Stomach (tissue), 9 donors: ENCODE results near the gene MARCHF2. TPM values are rescaled to one million over a fixed set of nuclear protein-coding genes. Genes with fewer than 3 reads are reported as not detected.
"Not testable (repeated sequence)": the region's sequence is repeated elsewhere in the genome, so short reads cannot be mapped to it uniquely, and the experiment has no call there.

Experiments
- DNase-seq, 2 donors: peaks; one replicate each; pipeline versions ENCODE4 v3.0.0 to v3.0.0-alpha.2; 2013 to 2019
- H3K27ac ChIP-seq, 5 donors: fragments of 200-600 bp in 4 of 5; sonication (generic) in 4 of 5; one replicate each; pipeline ENCODE4 v1.5.1; 2013 to 2019; ENCODE audit warnings: mild to moderate bottlenecking in 1 of 5, moderate library complexity in 1 of 5
- H3K27me3 ChIP-seq, 3 donors: fragments of 200-600 bp; sonication (generic); one replicate each; pipeline ENCODE4 v1.5.1; 2017 to 2019; ENCODE audit warnings: mixed run types in 1 of 3
- H3K36me3 ChIP-seq, 4 donors: fragments of 200-600 bp; sonication (generic); 1 replicate in 3 of 4; 2 replicates in 1 of 4; pipeline ENCODE4 v1.5.1; 2016 to 2019
- H3K4me1 ChIP-seq, 4 donors: fragments of 200-600 bp; sonication (generic); one replicate each; pipeline ENCODE4 v1.5.1; 2016 to 2019
- H3K4me3 ChIP-seq, 4 donors: fragments of 200-600 bp; sonication (generic) in 3 of 4; one replicate each; pipeline ENCODE4 v1.5.1; 2016 to 2019; ENCODE audit warnings: mild to moderate bottlenecking in 1 of 4
- H3K9me3 ChIP-seq, 4 donors: fragments of 200-600 bp; sonication (generic); one replicate each; pipeline ENCODE4 v1.5.1; 2016 to 2019
- EP300 ChIP-seq: sonication (generic); formaldehyde crosslinking; IDR thresholded peaks from one replicate; pipeline ENCODE4 v1.6.1; 2017; ENCODE audit warnings: antibody characterized with exemption
- POLR2A ChIP-seq, 4 donors: fragments of 450-650 bp; IDR thresholded peaks; one replicate each; pipeline ENCODE4 v1.6.1; 2016; ENCODE audit warnings: antibody characterized with exemption in 4 of 4, control low read depth in 2 of 4, mild to moderate bottlenecking in 1 of 4, moderate library complexity in 1 of 4
- POLR2AphosphoS5 ChIP-seq, 3 donors: sonication (generic); formaldehyde crosslinking; IDR thresholded peaks; one replicate each; pipeline ENCODE4 v1.6.1; 2016; ENCODE audit warnings: antibody characterized with exemption in 3 of 3
- WGBS, 5 donors: extraction: QIAGEN DNeasy Blood & Tissue Kit in 3 of 5; methylation state at CpG; one replicate each; pipeline versions ENCODE4 v1.1.5 to v1.1.7; 2013 to 2018; 5-methylcytosine and 5-hydroxymethylcytosine counted together
- intact Hi-C: fragments of 100-400 bp; cut with DNase I; formaldehyde crosslinking; loops from one replicate; pipeline ENCODE4 v1.15.1; 2023; ENCODE audit warnings: low total_unique reads
- polyA plus RNA-seq, 3 donors: library from polyadenylated mRNA; stranded (reverse); fragments of 200-250 nt; gene quantifications; one replicate each; pipeline ENCODE4 v1.2.3, GENCODE V29; 2013
- total RNA-seq, 5 donors: library from RNA; depleted of rRNA; stranded (reverse); fragments of >200 nt; gene quantifications; one replicate each; pipeline versions ENCODE4 v1.1.0 to v1.2.3, GENCODE V29; 2014 to 2016
- TF ChIP-seq, protein P1 (sequence below), 7 experiments: fragments of 450-650 bp in 4 of 7; fragments of 200-600 bp in 3 of 7; sonication (generic) in 3 of 7; IDR thresholded peaks; one replicate each; pipeline ENCODE4 v1.5.1; 2016 to 2019; ENCODE audit warnings: antibody characterized with exemption in 7 of 7, control low read depth in 2 of 7, mild to moderate bottlenecking in 1 of 7
- donor health status: healthy with polysubstance abuse.
- donor health status: Bipolar disorder and iron deficiency.
- donor health status: healthy.

Gene MARCHF2
- total and polyA plus RNA-seq, 8 donors: 23.5 to 98.2 (median 35.8) TPM

DNA sequence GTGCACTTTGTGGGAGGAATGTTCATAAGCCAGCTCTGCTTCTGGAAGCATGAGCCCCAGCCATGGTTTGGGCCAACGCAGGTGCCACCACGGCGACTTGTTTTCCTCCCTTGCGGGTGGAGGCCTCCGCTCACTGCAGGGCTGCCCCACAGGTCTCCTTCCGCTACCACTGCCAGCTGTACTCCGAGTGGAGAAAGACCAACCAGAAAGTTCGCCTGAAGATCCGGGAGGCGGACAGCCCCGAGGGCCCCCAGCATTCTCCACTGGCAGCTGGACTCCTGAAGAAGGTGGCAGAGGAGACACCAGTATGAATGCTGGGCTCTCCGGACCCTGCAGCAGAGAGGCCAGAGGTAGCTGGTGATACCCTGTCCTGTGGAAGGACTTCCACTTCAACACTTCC, 25.1 kb downstream of the MARCHF2 start:
- TF ChIP-seq, protein P1, sequence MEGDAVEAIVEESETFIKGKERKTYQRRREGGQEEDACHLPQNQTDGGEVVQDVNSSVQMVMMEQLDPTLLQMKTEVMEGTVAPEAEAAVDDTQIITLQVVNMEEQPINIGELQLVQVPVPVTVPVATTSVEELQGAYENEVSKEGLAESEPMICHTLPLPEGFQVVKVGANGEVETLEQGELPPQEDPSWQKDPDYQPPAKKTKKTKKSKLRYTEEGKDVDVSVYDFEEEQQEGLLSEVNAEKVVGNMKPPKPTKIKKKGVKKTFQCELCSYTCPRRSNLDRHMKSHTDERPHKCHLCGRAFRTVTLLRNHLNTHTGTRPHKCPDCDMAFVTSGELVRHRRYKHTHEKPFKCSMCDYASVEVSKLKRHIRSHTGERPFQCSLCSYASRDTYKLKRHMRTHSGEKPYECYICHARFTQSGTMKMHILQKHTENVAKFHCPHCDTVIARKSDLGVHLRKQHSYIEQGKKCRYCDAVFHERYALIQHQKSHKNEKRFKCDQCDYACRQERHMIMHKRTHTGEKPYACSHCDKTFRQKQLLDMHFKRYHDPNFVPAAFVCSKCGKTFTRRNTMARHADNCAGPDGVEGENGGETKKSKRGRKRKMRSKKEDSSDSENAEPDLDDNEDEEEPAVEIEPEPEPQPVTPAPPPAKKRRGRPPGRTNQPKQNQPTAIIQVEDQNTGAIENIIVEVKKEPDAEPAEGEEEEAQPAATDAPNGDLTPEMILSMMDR (IDR thresholded peaks at IDR 0.05): no peak
- TF ChIP-seq POLR2A (IDR thresholded peaks at IDR 0.05): no peak
- no peak for TF ChIP-seq EP300
- no peak for TF ChIP-seq POLR2AphosphoS5 (IDR thresholded peaks at IDR 0.05)
- WGBS, 5 donors: 93 to 99% (median 95%) methylated on average over 12 of the region's 12 CpGs
- intact Hi-C loops: no loop called here
- no peak for DNase-seq
- Histone ChIP-seq H3K4me1 (peaks cover 0 to 19% (median 9%) of the 10 kb centered on the region in 4 donors), H3K27me3 (no peaks in the 10 kb centered on the region), H3K9me3 (no peaks in the 10 kb centered on the region), H3K27ac (no peak overlapping the region), H3K36me3 (peaks cover 9 to 44% (median 23%) of the 10 kb centered on the region in 4 donors), H3K4me3 (no peak overlapping the region)

DNA sequence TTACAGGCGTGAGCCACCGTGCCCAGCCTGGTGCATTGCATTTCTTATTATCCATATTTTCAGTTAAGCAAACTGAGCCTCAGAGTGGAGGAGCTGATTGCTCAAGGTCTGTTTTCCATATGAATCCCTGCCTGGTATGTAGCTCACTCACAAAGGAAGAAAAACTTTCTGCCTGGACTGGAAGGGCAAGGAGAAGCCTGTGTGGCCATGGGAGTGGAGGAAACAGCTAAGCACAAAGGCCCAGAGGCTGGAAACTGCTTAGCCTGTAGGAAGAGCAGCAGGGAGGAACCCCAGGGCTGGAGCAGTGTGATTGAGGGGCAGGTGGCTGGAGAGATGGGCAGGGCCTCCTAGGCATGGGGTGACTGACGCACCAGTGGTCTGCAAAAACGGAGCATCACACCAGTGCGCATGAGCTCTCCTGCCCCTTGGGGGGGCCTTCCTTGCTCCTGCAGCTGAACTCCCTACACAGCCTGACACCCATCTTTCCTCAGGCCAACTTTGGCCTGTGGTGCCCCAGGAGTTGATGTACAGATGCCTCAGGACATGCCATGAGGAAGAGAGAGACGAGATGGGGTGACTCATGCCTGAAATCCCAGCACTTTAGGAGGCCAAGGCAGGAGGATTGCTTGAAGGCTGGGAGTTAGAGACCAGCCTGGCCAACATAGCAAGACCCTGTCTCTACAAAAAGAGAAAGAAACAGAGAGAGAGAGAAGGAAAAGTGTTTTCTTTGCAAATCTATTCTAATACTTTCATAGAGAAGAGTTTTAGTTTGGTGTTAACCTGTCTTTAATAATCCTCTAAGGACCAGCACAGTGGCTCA, 28.8 kb downstream of the MARCHF2 start:
- Histone ChIP-seq H3K4me3 (no peak overlapping the region), H3K27me3 (no peaks in the 10 kb centered on the region), H3K9me3 (no peaks in the 10 kb centered on the region), H3K4me1 (peaks cover 15 to 27% (median 21%) of the 10 kb centered on the region in 4 donors), H3K27ac (no peak overlapping the region), H3K36me3 (peaks cover 9 to 36% (median 25%) of the 10 kb centered on the region in 4 donors)
- DNase-seq: no peak
- intact Hi-C loops: no loop called here
- 78 to 90% (median 86%) methylated on average over 6 of the region's 6 CpGs for whole genome bisulfite sequencing, 5 donors
- TF ChIP-seq, protein P1 (IDR thresholded peaks at IDR 0.05): no peak
- TF ChIP-seq EP300 (no peak), POLR2A (IDR thresholded peaks at IDR 0.05) (no peak), POLR2AphosphoS5 (IDR thresholded peaks at IDR 0.05) (no peak)

DNA sequence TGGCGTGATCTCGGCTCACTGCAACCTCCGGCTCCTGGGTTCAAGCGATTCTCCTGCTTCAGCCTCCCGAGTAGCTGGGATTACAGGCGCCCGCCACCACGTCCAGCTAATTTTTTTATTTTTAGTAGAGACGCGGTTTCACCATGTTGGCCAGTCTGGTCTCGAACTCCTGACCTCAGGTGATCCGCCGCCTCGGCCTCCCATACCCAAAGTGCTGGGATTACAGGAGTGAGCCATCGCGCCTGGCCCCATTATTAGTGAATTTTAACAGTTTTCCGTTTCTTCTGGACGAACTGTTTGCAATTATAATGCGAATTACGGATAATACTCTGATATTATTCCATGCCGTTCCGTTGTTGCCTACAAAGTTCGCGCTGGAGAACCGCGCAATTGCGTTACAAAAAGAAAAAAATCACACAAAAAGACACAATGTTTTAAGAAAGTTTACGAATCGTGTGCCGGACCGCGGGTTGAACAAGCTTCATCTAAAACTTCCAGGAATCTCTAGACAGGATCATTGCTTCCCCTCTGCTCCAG, 31.1 kb downstream of the MARCHF2 start:
- DNase-seq, H3K9me3 ChIP-seq, H3K27me3 ChIP-seq, intact Hi-C loops: not testable (repeated sequence)
- 26 to 28% (median 27%) methylated on average over 32 of the region's 32 CpGs for WGBS, 5 donors
- peak overlapping the region; percentile 94 to 95 (median 94) for H3K4me3 ChIP-seq
- peak overlapping the region; percentile 86 to 98 (median 96) for H3K27ac ChIP-seq
- peaks cover 0 to 18% (median 14%) of the 10 kb centered on the region in 4 donors for H3K36me3 ChIP-seq
- peaks cover 38 to 46% (median 40%) of the 10 kb centered on the region in 4 donors for H3K4me1 ChIP-seq

DNA sequence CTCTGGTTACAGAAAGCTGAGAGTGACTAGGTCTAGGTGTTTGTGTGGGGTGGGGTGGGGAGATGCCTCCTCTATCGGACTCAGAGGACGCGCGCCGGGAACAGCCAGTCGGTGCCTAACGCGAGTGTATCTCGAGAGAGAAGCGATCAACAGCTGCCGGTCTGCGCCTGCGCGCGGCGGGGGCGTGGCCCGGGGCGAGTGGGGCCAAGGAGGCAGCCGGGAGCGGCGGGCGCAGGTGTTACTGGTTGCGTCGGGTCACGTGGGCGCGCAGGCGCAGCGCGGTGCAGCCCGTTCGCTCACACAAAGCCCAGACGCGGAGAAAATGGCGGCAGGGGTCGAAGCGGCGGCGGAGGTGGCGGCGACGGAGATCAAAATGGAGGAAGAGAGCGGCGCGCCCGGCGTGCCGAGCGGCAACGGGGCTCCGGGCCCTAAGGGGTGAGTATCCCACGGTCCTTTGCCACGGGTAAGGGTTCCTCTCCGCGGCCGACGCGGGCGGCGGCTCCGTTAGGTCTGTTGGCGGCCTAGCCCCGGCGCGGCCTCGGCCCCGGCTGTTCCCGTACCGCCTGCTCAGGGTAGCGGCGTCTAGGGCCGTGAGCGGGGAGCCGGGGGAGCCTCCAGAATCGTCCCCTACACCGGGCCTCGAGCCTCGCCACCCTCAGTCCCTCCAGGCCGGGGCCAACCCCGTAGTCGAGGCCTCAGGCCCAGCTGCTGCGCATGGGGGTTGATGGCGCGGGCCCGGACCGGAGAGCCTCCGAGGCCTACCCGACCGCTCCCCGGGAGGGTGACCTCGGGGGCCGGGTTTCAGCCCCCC, 31.8 kb downstream of the MARCHF2 start, which contains the start of gene HNRNPM:
HNRNPM (plus strand) TSS at position 299 of the 811 bp plus-strand sequence; CDS start at position 323, 24 bp downstream.
- intact Hi-C loops: no loop called here
- 0 to 1% (median 1%) methylated on average over 50 to 93 of the region's 93 CpGs for WGBS, 5 donors
- H3K4me3 ChIP-seq: peak within 1 kb of the TSS; percentile 94 to 95 (median 94)
- peak; percentile 100 for DNase-seq
- no peaks in the 10 kb centered on the region for H3K27me3 ChIP-seq
- H3K27ac ChIP-seq: peak within 1 kb of the TSS; percentile 94 to 98 (median 97)
- no peak for TF ChIP-seq EP300
- peak in 2 of 4 donors; percentile 84 to 89 for TF ChIP-seq POLR2A (IDR thresholded peaks at IDR 0.05)
- TF ChIP-seq POLR2AphosphoS5 (IDR thresholded peaks at IDR 0.05): peak; percentile 88 to 97 (median 95)
- TF ChIP-seq, protein P1 (IDR thresholded peaks at IDR 0.05): no peak
- peaks cover 41 to 50% (median 44%) of the 10 kb centered on the region in 4 donors for H3K4me1 ChIP-seq
- no peaks in the 10 kb centered on the region for H3K9me3 ChIP-seq
- H3K36me3 ChIP-seq: peaks cover 0 to 11% (median 9%) of the 10 kb centered on the region in 4 donors
